GM12891 (cell line): ENCODE results near the gene PROK2.

Experiments
- DNase-seq: peaks from one replicate; pipeline ENCODE4 v3.0.0; 2011; ENCODE audit warnings: low spot score; ENCODE audit not compliant: insufficient read length
- FAIRE-seq: peaks from 2 replicates; lab custom pipeline; 2011; peaks lifted over from hg19 to GRCh38; lab: Jason Lieb, UNC
- PAX5 ChIP-seq: IDR thresholded peaks from 2 replicates; pipeline ENCODE4 v1.6.1; 2011; ENCODE audit warnings: low read length, moderate library complexity, mild to moderate bottlenecking; ENCODE audit not compliant: insufficient read depth, severe bottlenecking
- POLR2A ChIP-seq: IDR thresholded peaks from 2 replicates; pipeline ENCODE4 v1.6.1; 2011; ENCODE audit warnings: low read depth, low read length, control low read depth
- POLR2AphosphoS5 ChIP-seq: IDR thresholded peaks from 2 replicates; pipeline ENCODE4 v1.6.1; 2011; ENCODE audit warnings: low read depth, low read length, control low read depth
- POU2F2 ChIP-seq: IDR thresholded peaks from 2 replicates; pipeline ENCODE4 v1.6.1; 2011; ENCODE audit warnings: low read depth, mild to moderate bottlenecking, control low read depth, low read length, moderate library complexity
- SPI1 ChIP-seq: IDR thresholded peaks from 2 replicates; pipeline ENCODE4 v1.6.1; 2011; ENCODE audit warnings: low read depth, low read length, control low read depth
- TAF1 ChIP-seq: IDR thresholded peaks from 2 replicates; pipeline ENCODE4 v1.6.1; 2011; ENCODE audit warnings: low read depth, low read length, control low read depth

Gene PROK2

GRCh38 chr3:71789922-71790321, 5.0 kb upstream of the PROK2 start:
- DNase-seq (no peak), FAIRE-seq (no peak)
- no peak for TF ChIP-seq TAF1
- TF ChIP-seq POLR2A = no peak
- TF ChIP-seq PAX5 = no peak
- TF ChIP-seq SPI1 = no peak
- TF ChIP-seq POLR2AphosphoS5 = no peak
- TF ChIP-seq POU2F2 = no peak

- no peak for TF ChIP-seq POLR2A
- FAIRE-seq (no peak), DNase-seq (no peak)
Observed at GRCh38 chr3:71787851-71788405, 3.0 kb upstream of the PROK2 start.

GRCh38 chr3:71786551-71786950, 1.6 kb upstream of the PROK2 start:
- no peak for DNase-seq
- FAIRE-seq = no peak
- TF ChIP-seq SPI1 (no peak), PAX5 (no peak), POLR2A (no peak), POLR2AphosphoS5 (no peak), TAF1 (no peak), POU2F2 (no peak)

- TF ChIP-seq POLR2A = no peak
- no peak for TF ChIP-seq SPI1
- TF ChIP-seq PAX5 = no peak
- TF ChIP-seq POLR2AphosphoS5 = no peak
- TF ChIP-seq POU2F2 = no peak
- TF ChIP-seq TAF1 = no peak
- FAIRE-seq (no peak), DNase-seq (no peak)
Observed at GRCh38 chr3:71786217-71786549, 1.2 kb upstream of the PROK2 start.

GRCh38 chr3:71785532-71786216, 726 bp upstream of the PROK2 start:
- no peak for DNase-seq
- no peak for FAIRE-seq
- no peak for TF ChIP-seq TAF1
- TF ChIP-seq POLR2AphosphoS5 = no peak
- no peak for TF ChIP-seq POU2F2
- no peak for TF ChIP-seq PAX5
- no peak for TF ChIP-seq POLR2A

GRCh38 chr3:71784201-71784913, 591 bp downstream of the PROK2 start:
- TF ChIP-seq POU2F2 (no peak), TAF1 (no peak), POLR2AphosphoS5 (no peak), POLR2A (no peak), SPI1 (no peak), PAX5 (no peak)
- no peak for FAIRE-seq
- no peak for DNase-seq

- no peak for DNase-seq
- no peak for TF ChIP-seq TAF1
- TF ChIP-seq PAX5 = no peak
- TF ChIP-seq SPI1 = no peak
- TF ChIP-seq POLR2AphosphoS5 = no peak
- TF ChIP-seq POU2F2 = no peak
- no peak for TF ChIP-seq POLR2A
- FAIRE-seq = no peak
Observed at GRCh38 chr3:71783152-71783551, 1.8 kb downstream of the PROK2 start.

- no peak for DNase-seq
- TF ChIP-seq POLR2AphosphoS5 (no peak), PAX5 (no peak), SPI1 (no peak), TAF1 (no peak), POLR2A (no peak), POU2F2 (no peak)
- FAIRE-seq = no peak
Observed at GRCh38 chr3:71780430-71780829, 4.5 kb downstream of the PROK2 start.

GRCh38 chr3:71779674-71780377, 5.1 kb downstream of the PROK2 start:
- no peak for DNase-seq
- TF ChIP-seq PAX5 (no peak), SPI1 (no peak), POLR2AphosphoS5 (no peak), POLR2A (no peak), TAF1 (no peak), POU2F2 (no peak)
- FAIRE-seq = no peak

GRCh38 chr3:71778353-71778752, 6.6 kb downstream of the PROK2 start:
- no peak for TF ChIP-seq POLR2AphosphoS5
- FAIRE-seq (no peak), DNase-seq (no peak)
